Osteocyte (in vitro differentiated cells): ENCODE data around the gene RASAL2. TPM values are rescaled to one million over a fixed set of nuclear protein-coding genes. Genes with fewer than 3 reads are reported as not detected.

ENCODE experiments used
- DNase-seq: peaks from one replicate; pipeline ENCODE4 v3.0.0; 2021; ENCODE audit warnings: mixed read lengths; ENCODE audit not compliant: unreplicated experiment; ENCODE audit errors: extremely low spot score
- H3K27ac Mint-ChIP-seq: one replicate; pipeline ENCODE4 v1.8.0; 2021; ENCODE audit warnings: mild to moderate bottlenecking, mixed read lengths; ENCODE audit not compliant: unreplicated experiment
- H3K27me3 Mint-ChIP-seq: one replicate; pipeline ENCODE4 v1.8.0; 2021; ENCODE audit warnings: mixed read lengths; ENCODE audit not compliant: unreplicated experiment
- H3K36me3 Mint-ChIP-seq: one replicate; pipeline ENCODE4 v1.8.0; 2021; ENCODE audit warnings: mixed read lengths; ENCODE audit not compliant: unreplicated experiment
- H3K4me1 Mint-ChIP-seq: one replicate; pipeline ENCODE4 v1.8.0; 2021; ENCODE audit warnings: mixed read lengths; ENCODE audit not compliant: unreplicated experiment
- H3K4me3 Mint-ChIP-seq: one replicate; pipeline ENCODE4 v1.8.0; 2021; ENCODE audit warnings: mild to moderate bottlenecking, moderate library complexity, mixed read lengths; ENCODE audit not compliant: unreplicated experiment
- H3K9me3 Mint-ChIP-seq: one replicate; pipeline ENCODE4 v1.8.0; 2021; ENCODE audit warnings: mixed read lengths; ENCODE audit not compliant: unreplicated experiment
- CTCF ChIP-seq: fragments of 200-600 bp; sonication (generic); IDR thresholded peaks from 2 replicates; pipeline ENCODE4 v1.5.0; 2021; ENCODE audit warnings: antibody characterized with exemption, mild to moderate bottlenecking, moderate library complexity
- total RNA-seq: library from RNA; stranded (reverse); gene quantifications from 2 replicates; pipeline ENCODE4 v1.2.1, GENCODE V29; 2021

The RASAL2 gene
- total RNA-seq, 1 donor from 2014 or later = 34.2 TPM

- H3K27me3 Mint-ChIP-seq = no peaks in the 10 kb centered on the region
- H3K9me3 Mint-ChIP-seq = no peaks in the 10 kb centered on the region
- TF ChIP-seq CTCF = no peak
- H3K4me1 Mint-ChIP-seq = peaks cover 6% of the 10 kb centered on the region
- no peaks in the 10 kb centered on the region for H3K36me3 Mint-ChIP-seq
- no peak for DNase-seq
- no peak overlapping the region for H3K4me3 Mint-ChIP-seq
- H3K27ac Mint-ChIP-seq = no peak overlapping the region
These were observed 266.5 kb downstream of the RASAL2 start for GRCh38 chr1:178360421-178360820.

GRCh38 chr1:178361847-178362246, 267.9 kb downstream of the RASAL2 start:
- H3K27ac Mint-ChIP-seq = no peak overlapping the region
- no peak overlapping the region for H3K4me3 Mint-ChIP-seq
- H3K9me3 Mint-ChIP-seq = no peaks in the 10 kb centered on the region
- H3K4me1 Mint-ChIP-seq = peaks cover 8% of the 10 kb centered on the region
- H3K27me3 Mint-ChIP-seq = no peaks in the 10 kb centered on the region
- H3K36me3 Mint-ChIP-seq = no peaks in the 10 kb centered on the region
- DNase-seq = no peak
- TF ChIP-seq CTCF = no peak

GRCh38 chr1:178362747-178363146, 268.8 kb downstream of the RASAL2 start:
- Mint-ChIP-seq H3K36me3 (no peaks in the 10 kb centered on the region), H3K27ac (no peak overlapping the region), H3K4me1 (peaks cover 8% of the 10 kb centered on the region), H3K4me3 (no peak overlapping the region), H3K9me3 (no peaks in the 10 kb centered on the region), H3K27me3 (no peaks in the 10 kb centered on the region)
- DNase-seq = no peak
- TF ChIP-seq CTCF = no peak

- no peak for TF ChIP-seq CTCF
- H3K36me3 Mint-ChIP-seq = no peaks in the 10 kb centered on the region
- no peaks in the 10 kb centered on the region for H3K27me3 Mint-ChIP-seq
- no peaks in the 10 kb centered on the region for H3K9me3 Mint-ChIP-seq
- no peak overlapping the region for H3K27ac Mint-ChIP-seq
- no peak for DNase-seq
- peaks cover 8% of the 10 kb centered on the region for H3K4me1 Mint-ChIP-seq
- H3K4me3 Mint-ChIP-seq = no peak overlapping the region
These were observed 270.9 kb downstream of the RASAL2 start for GRCh38 chr1:178364782-178365181.

- Mint-ChIP-seq H3K4me1 (peaks cover 8% of the 10 kb centered on the region), H3K27ac (no peak overlapping the region), H3K9me3 (no peaks in the 10 kb centered on the region), H3K4me3 (no peak overlapping the region), H3K27me3 (no peaks in the 10 kb centered on the region), H3K36me3 (no peaks in the 10 kb centered on the region)
- DNase-seq = no peak
- TF ChIP-seq CTCF = no peak
These were observed 273.2 kb downstream of the RASAL2 start for GRCh38 chr1:178367151-178367550.
